Body of pancreas (tissue), 4 donors: ENCODE results near the gene UMODL1.

Experiments
- CTCF ChIP-seq, 7 experiments: fragments of 450-650 bp in 4 of 7; fragments of 200-600 bp in 3 of 7; sonication (generic) in 3 of 7; IDR thresholded peaks; one replicate each; pipeline ENCODE4 v1.5.1; 2016 to 2019; ENCODE audit warnings: antibody characterized with exemption in 7 of 7
- POLR2A ChIP-seq, 3 donors: fragments of 450-650 bp; IDR thresholded peaks; one replicate each; pipeline ENCODE4 v1.6.1; 2016; ENCODE audit warnings: antibody characterized with exemption in 3 of 3, mild to moderate bottlenecking in 2 of 3

- peak; percentile 67 to 96 (median 89) for TF ChIP-seq CTCF (IDR thresholded peaks at IDR 0.05)
- TF ChIP-seq POLR2A (IDR thresholded peaks at IDR 0.05) = no peak
Measured at GRCh38 chr21:42117229-42117966, 46.3 kb downstream of the UMODL1 start.
